Stimulated activated CD8-positive, alpha-beta memory T cell treated with anti-CD3 and anti-CD28 coated beads, Interleukin-4, amount 100 ng/mL, for 24 hours (primary cell): ENCODE data around the gene UBR4.

ENCODE experiments used
- DNase-seq: peaks from one replicate; pipeline ENCODE4 v3.0.0-alpha.2; 2020; ENCODE audit warnings: low read depth

UBR4 gene

DNA sequence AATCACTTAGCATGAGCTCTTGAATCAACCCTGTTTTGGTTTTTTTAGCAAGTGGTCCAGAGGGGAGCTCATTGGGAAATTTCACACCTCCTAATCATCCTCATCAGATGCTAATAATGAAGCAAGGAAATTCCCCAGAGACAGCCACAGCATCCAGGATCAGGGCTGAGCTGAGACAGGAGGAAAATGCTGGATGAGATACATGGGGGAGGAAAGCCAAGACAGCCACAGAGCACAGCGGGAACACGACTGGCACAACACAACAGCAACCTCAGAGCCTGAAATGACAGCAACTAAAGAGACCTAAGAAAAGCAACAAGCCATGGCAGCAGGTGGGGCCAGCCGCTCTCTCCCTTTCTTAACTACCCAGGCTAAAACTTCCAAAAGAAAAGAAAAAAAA, 70.4 kb downstream of the UBR4 start:
- DNase-seq = no peak

DNA sequence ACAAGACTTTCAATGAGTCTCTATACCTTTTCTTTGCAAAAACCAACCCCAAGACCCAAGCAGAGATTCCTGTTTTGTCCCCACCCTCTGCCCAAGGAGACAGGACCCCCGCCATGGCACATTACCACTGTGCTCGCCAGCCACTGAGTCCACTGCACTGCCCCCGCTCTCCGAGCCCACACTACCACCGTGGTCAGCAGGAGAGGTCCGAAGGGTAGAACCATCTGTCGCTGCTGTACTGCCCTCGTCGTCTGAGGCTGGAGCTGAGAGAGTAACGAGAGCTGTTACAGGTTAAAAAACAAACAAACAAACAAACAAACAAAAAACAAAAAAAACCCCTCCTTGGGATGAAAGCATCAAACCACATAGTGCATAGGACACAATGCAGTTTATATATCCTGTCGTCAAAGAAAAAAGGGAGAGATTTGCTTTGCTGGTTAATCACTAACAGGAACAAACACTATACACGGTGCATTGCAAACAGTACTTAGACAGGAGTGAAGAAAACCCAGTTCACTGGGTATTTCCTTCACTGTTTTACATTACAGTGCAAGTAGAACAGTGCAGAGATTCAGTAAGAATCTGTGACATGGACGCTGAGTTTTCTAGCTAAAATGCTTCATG, 71.0 kb downstream of the UBR4 start:
- DNase-seq = no peak

DNA sequence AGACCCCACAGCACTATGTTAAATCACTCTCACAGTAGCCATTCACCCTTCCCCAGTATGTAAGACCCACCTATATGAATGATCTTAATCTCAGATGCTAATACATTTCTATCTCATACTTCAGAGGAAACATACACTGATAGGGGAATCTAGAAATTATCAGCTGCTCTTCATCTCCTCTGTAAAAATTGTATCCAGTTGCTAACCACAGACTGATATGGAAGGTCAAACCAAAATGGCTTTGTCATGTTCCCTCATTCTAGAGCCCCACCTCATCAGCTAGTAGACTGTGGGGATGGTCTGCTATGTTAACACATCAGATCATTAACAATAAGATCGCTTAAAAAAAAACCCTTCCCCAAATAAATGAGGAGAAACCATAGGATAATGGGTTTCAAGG, 71.7 kb downstream of the UBR4 start:
- DNase-seq = no peak

DNA sequence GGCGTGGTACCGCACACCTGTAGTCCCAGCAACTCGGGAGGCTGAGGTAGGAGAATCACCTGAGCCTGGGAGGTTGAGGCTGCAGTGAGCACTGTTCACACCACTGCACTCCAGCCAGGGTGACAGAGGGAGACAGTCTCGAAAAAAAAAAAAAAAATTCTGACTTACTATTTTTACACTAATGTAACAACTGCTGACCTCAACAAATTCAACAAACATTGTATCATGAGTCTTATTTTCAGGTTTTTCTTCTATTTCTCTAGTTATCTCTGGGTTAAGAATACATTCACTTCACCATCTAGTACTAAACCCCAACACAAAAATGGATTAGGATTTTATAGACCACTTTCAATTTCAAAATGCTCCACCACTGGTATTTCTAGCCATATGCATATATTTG, 72.9 kb downstream of the UBR4 start:
- DNase-seq = no peak

DNA sequence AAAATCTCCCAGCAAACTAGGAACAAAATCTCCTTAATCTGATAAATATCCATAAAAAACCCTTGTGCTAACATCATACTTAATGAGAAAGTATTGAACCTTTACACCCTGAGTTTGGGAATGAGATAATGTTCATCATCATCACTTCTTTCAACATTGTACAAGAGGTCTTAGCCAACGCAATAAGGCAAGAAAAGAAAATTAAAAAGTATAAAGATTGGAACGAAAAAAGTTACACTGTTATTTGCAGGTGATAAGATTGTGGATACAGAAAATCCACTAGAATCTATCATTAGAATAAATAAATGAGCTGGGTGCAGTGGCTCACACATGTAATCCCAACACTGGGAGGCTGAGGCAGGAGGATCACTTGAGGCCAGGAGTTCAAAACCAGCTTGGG, 76.7 kb downstream of the UBR4 start:
- no peak for DNase-seq

DNA sequence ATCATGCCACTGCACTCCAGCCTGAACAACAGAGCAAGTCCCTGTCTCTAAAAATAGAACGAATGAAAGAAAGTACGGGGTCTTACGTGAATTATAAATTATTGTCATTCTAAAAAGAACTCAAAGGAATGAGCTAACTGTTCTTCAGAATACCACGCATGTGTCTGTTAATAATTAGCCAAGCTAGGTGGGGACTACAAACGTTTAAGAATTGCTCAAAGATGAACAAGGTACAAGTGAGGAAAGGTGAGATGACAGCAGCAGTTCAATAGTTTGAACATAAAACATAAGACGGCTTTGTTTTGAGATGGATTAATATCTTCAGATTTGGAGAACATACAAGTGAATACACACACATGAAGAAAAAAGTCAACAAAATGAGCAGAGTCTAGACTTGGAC, 79.6 kb downstream of the UBR4 start:
- DNase-seq = no peak

DNA sequence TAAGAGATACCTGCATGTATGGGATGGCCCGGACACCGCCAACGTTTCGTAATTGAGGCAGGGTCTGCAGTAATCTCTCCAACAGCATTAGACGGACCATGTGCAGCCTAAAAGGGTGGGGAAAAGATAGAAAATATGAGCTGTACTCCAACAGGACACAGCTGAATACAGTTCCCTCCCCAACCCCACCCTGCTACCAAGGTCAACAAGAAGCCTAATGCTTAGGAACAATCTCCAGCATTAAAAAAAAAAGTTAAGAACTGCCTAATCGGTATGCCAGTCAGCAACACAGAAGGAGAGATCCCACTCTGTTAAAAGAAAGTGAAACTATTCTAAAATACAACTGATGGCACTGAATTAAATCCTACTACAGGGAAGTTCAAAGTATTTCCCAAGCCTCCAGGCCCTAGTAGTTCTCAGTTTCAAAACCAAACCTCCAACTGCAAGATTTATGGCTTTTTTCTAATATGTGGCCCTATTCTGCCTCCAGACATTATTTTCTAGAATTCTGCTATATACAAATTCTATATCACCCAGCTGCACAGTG, 81.0 kb downstream of the UBR4 start:
- DNase-seq = no peak

DNA sequence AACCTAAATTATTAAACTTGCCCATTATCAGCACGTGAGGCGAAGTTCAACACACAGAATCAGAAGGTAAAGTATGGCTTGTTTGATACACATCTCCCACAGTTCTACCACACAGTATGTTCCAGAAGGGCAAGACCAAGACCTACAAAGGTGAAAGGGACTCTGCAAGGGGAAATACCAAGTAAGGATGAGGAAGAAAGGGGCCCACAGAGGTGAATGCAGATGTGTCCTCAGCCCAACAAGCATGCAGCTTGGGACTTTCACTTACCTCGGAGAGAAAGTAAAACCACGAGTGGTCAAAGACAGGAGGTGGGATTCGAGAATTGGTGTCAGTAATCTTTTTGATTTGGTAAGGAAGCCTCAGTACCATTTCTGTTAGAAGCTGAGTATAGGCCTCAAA, 85.8 kb downstream of the UBR4 start:
- no peak for DNase-seq

DNA sequence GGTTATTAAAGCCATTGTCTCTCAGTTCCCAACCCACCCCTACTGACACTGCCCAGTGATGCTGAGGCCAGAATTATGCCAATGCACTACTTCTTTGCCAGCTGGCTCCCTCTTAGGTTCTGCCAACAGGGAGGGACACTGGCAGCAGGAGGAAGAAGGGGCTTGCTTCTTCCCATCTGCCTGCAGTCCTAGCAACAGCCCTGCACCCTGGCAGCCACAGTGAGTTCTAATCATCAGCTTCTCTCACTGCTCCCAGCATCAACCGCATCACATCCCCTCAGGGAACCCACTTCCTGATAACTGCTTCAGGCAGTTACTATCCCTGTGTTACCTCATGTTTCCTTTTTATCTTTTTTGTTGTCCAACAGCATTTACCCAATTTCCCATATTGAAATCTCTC, 86.2 kb downstream of the UBR4 start:
- DNase-seq = no peak

DNA sequence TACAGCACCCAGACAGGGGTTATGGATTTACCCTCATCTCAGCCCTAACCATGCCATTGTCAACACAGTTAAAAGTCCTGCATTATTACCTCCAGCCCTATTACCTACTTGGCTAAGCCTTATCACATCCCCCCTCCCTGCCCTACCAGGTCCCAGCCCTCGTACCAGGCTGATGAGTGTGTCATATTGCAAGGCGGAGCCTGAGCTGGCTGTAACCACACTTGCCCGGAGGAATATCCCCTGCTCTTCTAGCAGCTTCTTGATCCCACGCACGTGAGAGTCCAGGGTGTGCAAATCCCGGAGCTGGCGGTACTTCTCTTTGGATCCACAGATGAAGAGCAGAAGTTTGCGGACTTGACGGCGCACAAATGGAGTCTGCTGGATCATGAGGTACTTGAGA, 87.4 kb downstream of the UBR4 start:
- DNase-seq = no peak

DNA sequence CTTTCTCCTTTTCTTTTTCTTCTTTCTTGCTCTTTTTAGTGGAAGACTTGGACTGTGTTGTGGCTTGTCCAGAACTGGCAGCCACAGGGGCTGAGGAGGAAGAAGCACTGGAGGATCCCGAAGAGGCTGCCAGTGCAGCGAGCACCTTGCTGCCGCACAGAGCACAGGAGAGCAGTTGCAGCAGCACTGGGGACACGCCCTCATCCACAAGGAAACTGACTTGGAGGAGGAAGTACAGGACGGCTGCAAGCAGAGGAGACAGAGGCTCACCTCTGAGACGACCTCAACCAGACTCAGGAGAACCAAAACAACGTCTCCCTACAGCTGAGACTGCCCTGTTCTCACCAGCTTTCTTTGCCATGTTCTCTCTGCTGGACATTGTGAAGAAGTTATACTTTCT, 88.9 kb downstream of the UBR4 start:
- DNase-seq = no peak

DNA sequence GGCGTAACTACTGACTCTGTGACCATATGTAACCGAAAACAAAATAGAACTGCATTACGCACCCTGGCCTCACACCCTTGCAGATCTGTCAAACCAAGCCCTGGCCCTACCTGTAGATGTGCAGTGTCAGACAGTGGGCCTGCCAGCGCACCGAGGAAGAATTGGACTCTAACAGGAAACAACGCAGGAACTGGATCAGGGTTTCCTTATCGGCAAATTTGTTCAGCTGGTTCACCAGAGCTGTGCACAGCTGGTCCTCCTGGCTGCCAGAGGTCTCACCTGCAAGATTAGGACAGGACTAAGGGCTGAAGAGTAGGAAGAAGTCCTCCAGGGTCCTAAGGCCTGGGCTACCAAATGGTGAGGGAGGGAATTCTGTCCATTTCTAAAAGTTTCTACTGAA, 90.0 kb downstream of the UBR4 start:
- DNase-seq = no peak

DNA sequence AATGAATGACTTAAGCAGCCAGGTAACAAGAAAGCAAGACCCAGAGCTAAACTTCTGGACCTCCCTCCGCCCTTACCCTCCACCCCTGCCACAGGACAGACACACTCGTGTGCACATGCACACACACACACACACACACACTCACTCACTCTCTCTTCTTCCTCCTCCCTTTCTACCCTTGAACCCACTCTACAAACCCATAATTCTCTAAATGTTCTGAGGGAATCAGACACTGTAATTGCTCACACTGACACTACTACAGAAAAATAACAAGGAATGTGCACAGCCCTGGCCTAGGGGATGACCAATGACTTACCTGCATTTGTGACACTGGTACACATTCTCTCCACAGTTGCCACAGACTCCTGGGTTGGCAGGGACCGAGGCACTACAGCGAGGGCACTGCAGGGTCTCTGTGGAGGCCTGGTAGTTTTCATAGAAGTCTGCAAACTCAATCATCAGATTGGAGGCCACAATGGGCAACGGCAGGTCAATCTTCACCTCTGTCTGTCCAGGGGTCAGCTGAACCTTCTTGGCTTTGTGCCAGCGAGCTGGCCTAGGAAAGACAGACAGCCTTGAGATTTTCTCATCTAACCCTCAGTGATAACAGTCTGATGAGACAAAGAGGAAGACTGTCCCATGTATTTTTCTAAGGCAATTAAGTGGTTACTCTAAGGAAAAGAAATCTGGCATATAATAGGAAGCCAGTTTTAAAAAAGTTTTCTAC, 94.8 kb downstream of the UBR4 start:
- no peak for DNase-seq

DNA sequence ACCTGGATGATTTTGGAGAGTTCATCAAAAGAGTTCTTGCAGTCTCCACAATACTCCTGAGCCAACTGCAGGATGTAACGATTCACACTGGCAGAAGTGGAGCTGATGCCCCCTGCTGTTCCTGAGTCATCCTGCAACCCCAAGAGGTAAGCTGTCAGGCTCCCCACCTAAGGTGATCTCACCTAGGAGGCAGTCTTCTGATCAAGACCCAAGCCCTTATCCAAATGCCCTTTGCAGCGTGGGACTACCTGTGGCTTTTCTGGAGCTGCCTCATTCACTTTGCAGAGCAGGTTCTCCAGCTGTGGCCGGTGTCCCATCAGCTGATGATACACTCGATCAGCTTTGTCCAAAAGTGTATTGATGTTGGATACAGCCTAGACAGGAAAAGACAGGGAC, 96.4 kb downstream of the UBR4 start:
- no peak for DNase-seq

DNA sequence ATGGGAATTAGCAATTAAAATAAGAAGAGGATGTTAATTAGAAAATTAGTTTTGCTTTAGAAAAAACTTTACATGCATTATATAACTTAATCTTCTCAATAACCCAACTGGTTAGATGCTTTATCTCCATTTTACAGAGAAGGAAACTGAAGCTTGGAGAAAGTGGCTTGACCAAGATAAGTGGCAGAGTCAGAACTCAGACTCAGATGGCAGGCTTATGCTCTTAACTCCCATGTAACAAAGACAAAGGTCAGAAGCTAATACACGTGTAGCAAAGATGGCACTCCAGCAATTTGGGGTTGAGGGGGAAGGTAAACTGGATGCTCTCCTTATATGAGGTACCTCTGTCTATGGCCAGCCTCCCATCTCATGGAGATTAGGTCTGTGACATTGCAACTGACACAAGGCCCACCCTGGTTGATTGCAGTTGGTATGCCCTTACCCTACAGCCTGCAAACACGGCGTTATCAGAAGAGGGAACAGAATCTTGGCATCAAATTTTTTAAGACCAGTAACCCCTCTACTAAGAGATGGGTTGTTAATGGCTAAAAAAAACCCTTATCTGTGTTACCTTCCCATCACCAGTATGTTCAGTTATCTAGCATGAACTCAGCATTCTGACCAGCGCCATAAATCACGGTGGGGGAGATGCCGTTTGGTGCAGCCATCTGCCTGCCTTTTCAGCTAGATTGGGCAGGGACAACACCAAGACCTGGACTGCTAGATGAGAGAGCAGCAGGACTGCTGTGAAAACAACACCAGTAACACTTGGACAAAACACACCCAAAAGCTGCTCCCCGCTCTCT, 97.0 kb downstream of the UBR4 start:
- DNase-seq = no peak

DNA sequence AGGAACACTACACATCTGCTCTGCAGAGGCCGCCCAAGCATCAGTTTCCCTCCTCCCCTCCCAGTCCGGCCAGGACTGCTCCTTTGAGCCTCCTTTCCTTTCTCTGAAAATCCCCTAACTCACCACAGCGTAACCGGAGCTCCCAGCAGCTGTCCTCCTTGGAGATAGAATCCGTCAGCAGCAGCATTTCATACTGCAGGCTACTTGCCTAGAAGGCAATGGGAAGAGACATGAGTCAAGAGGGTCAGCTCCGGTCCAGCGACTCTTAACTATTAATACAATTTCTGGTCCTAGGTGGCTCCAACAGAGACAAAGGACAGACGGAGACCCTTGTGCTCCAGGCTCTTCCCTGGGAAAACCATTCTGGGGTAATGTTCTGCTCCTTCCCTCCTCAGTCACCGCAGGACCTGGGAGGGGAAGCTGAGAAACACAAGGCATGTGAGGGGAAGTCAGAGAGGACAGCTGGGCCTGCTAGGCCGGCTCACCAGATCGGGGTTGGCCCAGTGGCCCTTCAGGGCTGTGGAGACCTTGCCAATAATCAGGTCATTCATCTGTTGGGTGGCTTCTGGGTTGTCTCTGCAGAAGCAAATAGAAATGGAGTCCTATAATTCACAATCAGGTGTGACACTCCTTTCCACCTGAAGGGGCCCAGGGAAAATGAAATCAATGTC, 99.7 kb downstream of the UBR4 start:
- no peak for DNase-seq

DNA sequence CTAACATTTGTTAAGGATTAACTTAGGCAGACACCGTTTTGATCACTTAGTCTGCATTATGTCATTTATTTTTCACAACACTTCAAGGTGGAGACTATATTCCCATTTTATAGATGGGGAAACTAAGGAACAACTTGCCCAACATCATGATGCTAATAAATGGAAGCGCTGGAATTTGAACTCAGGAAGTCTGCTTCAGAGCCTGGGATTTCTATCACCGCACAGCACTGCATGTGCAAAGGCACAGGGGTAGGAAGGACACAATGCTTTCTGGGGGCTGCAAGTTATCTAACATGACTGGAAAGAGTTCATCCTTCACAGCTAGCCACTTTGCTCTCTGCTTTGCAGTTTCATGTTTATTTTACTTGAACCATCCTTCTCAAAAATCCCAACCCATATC, 100.5 kb downstream of the UBR4 start:
- DNase-seq = no peak

DNA sequence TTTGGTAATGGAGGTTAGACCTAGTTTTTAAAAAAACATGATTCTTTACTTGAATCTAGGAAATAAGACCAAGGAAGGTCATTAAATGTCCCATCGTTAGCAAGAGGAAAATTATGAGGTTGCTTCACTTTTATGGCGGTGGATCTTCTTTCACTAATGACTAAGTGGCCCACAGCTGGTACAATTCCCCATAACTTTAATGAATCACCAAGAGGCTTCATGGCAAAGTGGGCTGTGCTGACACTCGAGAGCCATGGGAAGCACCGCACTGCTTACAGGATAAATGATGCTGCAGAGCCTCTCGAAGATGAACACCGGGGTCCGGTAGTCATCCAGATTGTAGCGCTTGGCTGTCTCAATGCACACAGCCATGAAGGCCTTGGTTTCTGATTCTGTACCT, 108.8 kb downstream of the UBR4 start:
- DNase-seq = no peak

DNA sequence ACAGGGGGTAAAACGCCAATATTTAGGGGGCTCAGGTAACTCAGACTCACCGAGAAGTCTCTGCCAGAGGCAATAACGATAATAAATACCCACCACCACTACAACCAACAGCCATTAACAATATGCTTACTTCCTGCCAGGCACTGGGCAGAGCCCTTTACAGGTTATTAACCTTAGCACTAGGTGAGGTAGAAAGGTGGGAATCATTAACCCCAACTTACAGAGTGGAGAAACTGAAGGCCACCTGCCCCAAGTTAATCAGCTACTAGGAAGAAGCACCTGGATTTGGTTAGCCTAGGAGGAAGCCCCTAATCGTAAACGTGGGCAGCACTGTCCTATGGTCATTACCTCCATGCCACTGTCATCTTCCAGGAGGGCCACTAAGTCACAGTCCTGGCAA, 110.0 kb downstream of the UBR4 start:
- DNase-seq = no peak

DNA sequence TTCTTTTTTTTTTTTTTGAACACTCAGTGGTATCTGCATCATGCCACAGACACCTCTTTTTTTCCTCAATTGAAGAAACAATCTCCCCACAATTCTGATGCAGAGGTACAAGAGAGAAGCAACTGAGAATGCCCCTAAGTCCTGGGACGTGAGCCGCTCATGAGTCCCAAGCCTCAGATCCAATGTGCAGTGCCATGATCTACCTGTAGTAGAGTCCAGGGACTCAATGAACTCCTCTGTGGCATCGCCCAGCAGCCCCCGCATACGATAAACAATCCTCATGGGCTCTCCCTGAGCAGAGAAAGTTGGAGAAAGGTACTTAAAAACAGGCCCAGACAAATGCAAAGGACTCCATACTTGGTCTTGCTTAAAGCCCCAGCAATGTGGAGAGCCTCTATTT, 113.1 kb downstream of the UBR4 start:
- DNase-seq = no peak

DNA sequence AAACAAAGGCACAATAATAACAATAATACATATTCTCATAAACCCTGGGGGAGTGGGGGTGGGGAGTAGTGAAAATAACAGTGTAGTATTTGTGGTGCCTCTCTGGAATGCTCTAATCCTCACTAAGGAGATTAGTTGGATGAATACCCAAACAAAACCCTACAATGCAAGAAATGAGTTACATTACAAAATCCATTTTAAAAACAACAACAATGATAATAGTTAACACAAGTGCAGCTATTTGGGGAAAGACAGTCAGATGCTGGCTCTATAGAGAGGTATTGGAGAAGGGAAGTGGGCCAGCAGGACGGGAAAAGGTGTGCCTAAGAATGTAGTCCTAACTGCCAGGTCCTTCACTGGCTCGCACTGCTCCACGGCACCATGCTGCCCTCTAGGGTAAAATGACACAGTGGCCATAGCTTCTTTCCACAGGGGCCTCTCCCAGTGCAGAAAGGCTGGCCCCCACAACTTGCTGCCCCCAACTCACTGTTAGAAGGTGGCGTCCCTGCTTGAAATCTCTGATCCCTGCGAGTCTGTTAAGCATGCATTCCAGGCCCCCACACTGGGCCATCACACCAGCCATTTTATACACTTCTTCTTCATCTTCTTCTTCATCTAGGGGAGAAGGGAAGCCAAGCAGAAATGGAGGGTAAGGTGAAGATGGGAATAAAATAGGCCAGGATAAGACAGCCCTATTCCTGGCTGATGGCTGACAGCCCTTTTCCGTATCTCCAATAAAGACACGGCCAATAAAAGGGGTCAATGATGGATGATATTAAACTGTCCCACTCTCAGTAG, 113.8 kb downstream of the UBR4 start:
- no peak for DNase-seq
